HEK293 (cell line): ENCODE results near the gene SZRD1.

ENCODE experiments used
- EGR2 ChIP-seq: fragments of 450-650 bp; formaldehyde crosslinking; IDR thresholded peaks from 2 replicates; pipeline ENCODE4 v1.5.1; 2016; ENCODE audit warnings: low read depth, missing biosample characterization, missing genetic modification characterization
- GLIS1 ChIP-seq: fragments of 450-650 bp; formaldehyde crosslinking; IDR thresholded peaks from 2 replicates; pipeline ENCODE4 v1.5.1; 2016; ENCODE audit warnings: missing biosample characterization, missing genetic modification characterization
- HOXC10 ChIP-seq: sonication (generic); formaldehyde crosslinking; IDR thresholded peaks from 2 replicates; pipeline ENCODE4 v1.8.1; 2023; ENCODE audit warnings: mild to moderate bottlenecking, missing genetic modification reagents
- HOXD13 ChIP-seq: sonication (generic); formaldehyde crosslinking; IDR thresholded peaks from 2 replicates; pipeline ENCODE4 v1.8.0; 2022; ENCODE audit warnings: missing genetic modification reagents, borderline replicate concordance
- KLF16 ChIP-seq: fragments of 450-650 bp; formaldehyde crosslinking; IDR thresholded peaks from 2 replicates; pipeline ENCODE4 v1.5.1; 2017; ENCODE audit warnings: missing biosample characterization, missing genetic modification characterization
- KLF7 ChIP-seq: fragments of 450-650 bp; formaldehyde crosslinking; IDR thresholded peaks from 2 replicates; pipeline ENCODE4 v1.5.1; 2016; ENCODE audit warnings: missing biosample characterization, missing genetic modification characterization, borderline replicate concordance
- MYNN ChIP-seq: fragments of 450-650 bp; formaldehyde crosslinking; IDR thresholded peaks from 2 replicates; pipeline ENCODE4 v1.5.1; 2016; ENCODE audit warnings: missing biosample characterization, missing genetic modification characterization, borderline replicate concordance
- OVOL3 ChIP-seq: fragments of 450-650 bp; formaldehyde crosslinking; IDR thresholded peaks from 2 replicates; pipeline ENCODE4 v1.5.1; 2016; ENCODE audit warnings: missing biosample characterization, missing genetic modification characterization
- PRDM1 ChIP-seq: fragments of 450-650 bp; formaldehyde crosslinking; IDR thresholded peaks from 2 replicates; pipeline ENCODE4; 2016; ENCODE audit warnings: missing biosample characterization, missing genetic modification characterization
- SP2 ChIP-seq: fragments of 450-650 bp; formaldehyde crosslinking; IDR thresholded peaks from 2 replicates; pipeline ENCODE4 v1.5.1; 2016; ENCODE audit warnings: missing biosample characterization, missing genetic modification characterization
- SP7 ChIP-seq: fragments of 450-650 bp; formaldehyde crosslinking; IDR thresholded peaks from 2 replicates; pipeline ENCODE4 v1.5.1; 2016; ENCODE audit warnings: missing biosample characterization, missing genetic modification characterization
- TCF7L2 ChIP-seq: IDR thresholded peaks from 2 replicates; pipeline ENCODE4 v1.6.1; 2011; ENCODE audit warnings: low read depth, mild to moderate bottlenecking, inconsistent platforms, low read length, moderate library complexity, borderline replicate concordance
- ZBTB1 ChIP-seq: fragments of 450-650 bp; formaldehyde crosslinking; IDR thresholded peaks from 2 replicates; pipeline ENCODE4 v1.5.1; 2016; ENCODE audit warnings: missing biosample characterization, missing genetic modification characterization
- ZEB2 ChIP-seq: fragments of 450-650 bp; formaldehyde crosslinking; IDR thresholded peaks from 2 replicates; pipeline ENCODE4 v1.5.1; 2016; ENCODE audit warnings: missing biosample characterization, missing genetic modification characterization
- ZFP3 ChIP-seq: fragments of 450-650 bp; formaldehyde crosslinking; IDR thresholded peaks from 2 replicates; pipeline ENCODE4 v1.5.1; 2016; ENCODE audit warnings: low read depth, missing biosample characterization, missing genetic modification characterization
- ZIC2 ChIP-seq: fragments of 450-650 bp; formaldehyde crosslinking; IDR thresholded peaks from 2 replicates; pipeline ENCODE4 v1.5.1; 2016; ENCODE audit warnings: missing biosample characterization, missing genetic modification characterization
- ZNF10 ChIP-seq: fragments of 450-650 bp; formaldehyde crosslinking; IDR thresholded peaks from 2 replicates; pipeline ENCODE4 v1.5.1; 2017; ENCODE audit warnings: missing biosample characterization, missing genetic modification characterization
- ZNF155 ChIP-seq: fragments of 450-650 bp; formaldehyde crosslinking; IDR thresholded peaks from 2 replicates; pipeline ENCODE4 v1.5.1; 2016; ENCODE audit warnings: missing biosample characterization, missing genetic modification characterization
- ZNF16 ChIP-seq: fragments of 450-650 bp; formaldehyde crosslinking; IDR thresholded peaks from 2 replicates; pipeline ENCODE4 v1.5.1; 2016; ENCODE audit warnings: low read depth, missing biosample characterization, missing genetic modification characterization
- ZNF174 ChIP-seq: fragments of 450-650 bp; formaldehyde crosslinking; IDR thresholded peaks from 2 replicates; pipeline ENCODE4 v1.5.0; 2017; ENCODE audit warnings: missing biosample characterization, mild to moderate bottlenecking, missing genetic modification characterization
- ZNF266 ChIP-seq: fragments of 450-650 bp; formaldehyde crosslinking; IDR thresholded peaks from 2 replicates; pipeline ENCODE4 v1.5.1; 2016; ENCODE audit warnings: missing biosample characterization, missing genetic modification characterization, low read depth
- ZNF341 ChIP-seq: fragments of 450-650 bp; formaldehyde crosslinking; IDR thresholded peaks from 2 replicates; pipeline ENCODE4; 2016; ENCODE audit warnings: low read depth, missing biosample characterization, missing genetic modification characterization
- ZNF391 ChIP-seq: fragments of 450-650 bp; formaldehyde crosslinking; IDR thresholded peaks from 2 replicates; pipeline ENCODE4 v1.5.1; 2016; ENCODE audit warnings: low read depth, missing biosample characterization, missing genetic modification characterization, borderline replicate concordance
- ZNF423 ChIP-seq: fragments of 450-650 bp; formaldehyde crosslinking; IDR thresholded peaks from 2 replicates; pipeline ENCODE4 v1.5.1; 2016; ENCODE audit warnings: missing biosample characterization, missing genetic modification characterization
- ZNF510 ChIP-seq: fragments of 450-650 bp; formaldehyde crosslinking; IDR thresholded peaks from 2 replicates; pipeline ENCODE4 v1.5.1; 2018; ENCODE audit warnings: mild to moderate bottlenecking, missing genetic modification characterization, missing biosample characterization; ENCODE audit not compliant: insufficient replicate concordance
- ZNF548 ChIP-seq: fragments of 450-650 bp; formaldehyde crosslinking; IDR thresholded peaks from 2 replicates; pipeline ENCODE4 v1.5.1; 2016; ENCODE audit warnings: missing biosample characterization, missing genetic modification characterization
- ZNF560 ChIP-seq: fragments of 450-650 bp; formaldehyde crosslinking; IDR thresholded peaks from 2 replicates; pipeline ENCODE4 v1.5.1; 2017; ENCODE audit warnings: missing biosample characterization, missing genetic modification characterization, borderline replicate concordance
- ZNF596 ChIP-seq: fragments of 450-650 bp; IDR thresholded peaks from 2 replicates; pipeline ENCODE4 v1.5.0; 2018; ENCODE audit warnings: missing biosample characterization, mild to moderate bottlenecking, missing genetic modification characterization, moderate library complexity
- ZNF629 ChIP-seq: fragments of 450-650 bp; formaldehyde crosslinking; IDR thresholded peaks from 2 replicates; pipeline ENCODE4 v1.5.1; 2017; ENCODE audit warnings: missing biosample characterization, missing genetic modification characterization
- ZNF660 ChIP-seq: fragments of 450-650 bp; IDR thresholded peaks from 2 replicates; pipeline ENCODE4 v1.5.1; 2018; ENCODE audit warnings: missing biosample characterization, mild to moderate bottlenecking, missing genetic modification characterization
- ZSCAN30 ChIP-seq: fragments of 450-650 bp; IDR thresholded peaks from 2 replicates; pipeline ENCODE4 v1.5.1; 2018; ENCODE audit warnings: missing biosample characterization, mild to moderate bottlenecking, missing genetic modification characterization, moderate library complexity
- TF ChIP-seq, protein P1 (sequence below): fragments of 450-650 bp; formaldehyde crosslinking; IDR thresholded peaks from 2 replicates; pipeline ENCODE4 v1.5.1; 2016; ENCODE audit warnings: missing biosample characterization, missing genetic modification characterization
- TF ChIP-seq, protein P2 (sequence below): fragments of 450-650 bp; formaldehyde crosslinking; optimal IDR thresholded peaks from 2 replicates; pipeline ENCODE3; 2016; ENCODE audit warnings: missing biosample characterization, mild to moderate bottlenecking, missing genetic modification characterization
- TF ChIP-seq, protein P3 (sequence below): fragments of 450-650 bp; formaldehyde crosslinking; IDR thresholded peaks from 2 replicates; pipeline ENCODE4 v1.5.0; 2017; ENCODE audit warnings: missing biosample characterization, missing genetic modification characterization, borderline replicate concordance
- TF ChIP-seq, protein P4 (sequence below): fragments of 450-650 bp; formaldehyde crosslinking; IDR thresholded peaks from 2 replicates; pipeline ENCODE4 v1.5.1; 2016; ENCODE audit warnings: missing biosample characterization, missing genetic modification characterization, borderline replicate concordance

Gene SZRD1

DNA sequence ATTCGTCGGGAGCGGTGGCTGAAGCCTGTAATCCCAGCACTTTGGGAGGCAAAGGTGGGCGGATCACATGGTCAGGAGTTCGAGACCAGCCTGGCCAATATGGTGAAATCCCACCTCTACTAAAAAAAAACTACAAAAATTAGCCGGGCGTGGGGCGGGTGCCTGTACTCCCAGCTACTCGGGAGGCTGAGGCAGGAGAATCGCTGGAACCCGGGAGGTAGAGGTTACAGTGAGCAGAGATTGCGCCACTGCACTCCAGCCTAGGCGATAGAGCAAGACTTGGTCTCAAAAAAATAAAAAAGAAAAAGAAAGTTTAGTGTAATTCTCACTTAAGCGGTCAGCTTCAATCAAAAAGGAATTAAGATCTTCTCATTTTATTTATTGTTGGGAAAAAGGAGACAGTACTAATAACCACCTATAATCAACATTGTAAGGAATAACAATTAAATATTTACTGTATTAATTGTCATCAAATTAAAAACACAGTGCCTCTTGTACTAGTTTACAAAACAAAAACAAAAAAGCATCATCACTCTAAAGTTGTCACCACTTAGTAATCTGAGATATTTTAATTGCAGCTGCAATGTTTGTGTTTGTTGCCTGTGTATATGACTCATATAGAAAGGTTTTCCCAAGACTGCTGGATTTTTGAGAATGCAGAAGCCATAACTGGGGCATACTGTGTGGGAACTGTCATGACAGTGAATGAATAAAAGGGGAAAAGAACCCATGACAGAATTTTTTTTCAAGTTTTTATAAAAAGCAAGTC lies 18.4 kb upstream of the SZRD1 start (continued):
- TF ChIP-seq, protein P1, sequence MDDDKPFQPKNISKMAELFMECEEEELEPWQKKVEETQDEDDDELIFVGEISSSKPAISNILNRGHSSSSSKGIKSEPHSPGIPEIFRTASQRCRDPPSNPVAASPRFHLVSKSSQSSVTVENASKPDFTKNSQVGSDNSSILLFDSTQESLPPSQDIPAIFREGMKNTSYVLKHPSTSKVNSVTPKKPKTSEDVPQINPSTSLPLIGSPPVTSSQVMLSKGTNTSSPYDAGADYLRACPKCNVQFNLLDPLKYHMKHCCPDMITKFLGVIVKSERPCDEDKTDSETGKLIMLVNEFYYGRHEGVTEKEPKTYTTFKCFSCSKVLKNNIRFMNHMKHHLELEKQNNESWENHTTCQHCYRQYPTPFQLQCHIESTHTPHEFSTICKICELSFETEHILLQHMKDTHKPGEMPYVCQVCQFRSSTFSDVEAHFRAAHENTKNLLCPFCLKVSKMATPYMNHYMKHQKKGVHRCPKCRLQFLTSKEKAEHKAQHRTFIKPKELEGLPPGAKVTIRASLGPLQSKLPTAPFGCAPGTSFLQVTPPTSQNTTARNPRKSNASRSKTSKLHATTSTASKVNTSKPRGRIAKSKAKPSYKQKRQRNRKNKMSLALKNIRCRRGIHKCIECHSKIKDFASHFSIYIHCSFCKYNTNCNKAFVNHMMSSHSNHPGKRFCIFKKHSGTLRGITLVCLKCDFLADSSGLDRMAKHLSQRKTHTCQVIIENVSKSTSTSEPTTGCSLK = no peak
- TF ChIP-seq HOXD13 (CRISPR knock-in tag) (no peak), ZNF174 (tag by site-specific recombination) (no peak), GLIS1 (tag by site-specific recombination) (no peak), EGR2 (tag by site-specific recombination) (no peak), ZFP3 (tag by site-specific recombination) (no peak), ZNF560 (tag by site-specific recombination) (no peak), ZNF341 (tag by site-specific recombination) (no peak), ZNF10 (tag by site-specific recombination) (no peak), PRDM1 (tag by site-specific recombination) (peak; percentile 52; the same call in 1 of the 2 replicates), ZBTB1 (tag by site-specific recombination) (no peak), SP2 (tag by site-specific recombination) (no peak), ZIC2 (no peak), ZNF548 (tag by site-specific recombination) (no peak), SP7 (tag by site-specific recombination) (peak; percentile 88), ZNF155 (no peak), ZNF423 (no peak), ZNF510 (tag by site-specific recombination) (no peak), KLF7 (no peak), ZNF16 (no peak), ZNF391 (peak; percentile 72; the same call in 1 of the 2 replicates), TCF7L2 (no peak), ZNF266 (tag by site-specific recombination) (no peak), MYNN (tag by site-specific recombination) (no peak), ZNF629 (tag by site-specific recombination) (peak; percentile 90), ZNF596 (tag by site-specific recombination) (no peak), ZSCAN30 (tag by site-specific recombination) (no peak), ZEB2 (tag by site-specific recombination) (peak; percentile 89), KLF16 (tag by site-specific recombination) (no peak), OVOL3 (no peak), ZNF660 (tag by site-specific recombination) (peak; percentile 50), HOXC10 (CRISPR knock-in tag) (no peak)
- TF ChIP-seq, protein P2, sequence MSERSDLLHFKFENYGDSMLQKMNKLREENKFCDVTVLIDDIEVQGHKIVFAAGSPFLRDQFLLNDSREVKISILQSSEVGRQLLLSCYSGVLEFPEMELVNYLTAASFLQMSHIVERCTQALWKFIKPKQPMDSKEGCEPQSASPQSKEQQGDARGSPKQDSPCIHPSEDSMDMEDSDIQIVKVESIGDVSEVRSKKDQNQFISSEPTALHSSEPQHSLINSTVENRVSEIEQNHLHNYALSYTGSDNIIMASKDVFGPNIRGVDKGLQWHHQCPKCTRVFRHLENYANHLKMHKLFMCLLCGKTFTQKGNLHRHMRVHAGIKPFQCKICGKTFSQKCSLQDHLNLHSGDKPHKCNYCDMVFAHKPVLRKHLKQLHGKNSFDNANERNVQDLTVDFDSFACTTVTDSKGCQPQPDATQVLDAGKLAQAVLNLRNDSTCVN (tag by site-specific recombination) = no peak
- TF ChIP-seq, protein P3, sequence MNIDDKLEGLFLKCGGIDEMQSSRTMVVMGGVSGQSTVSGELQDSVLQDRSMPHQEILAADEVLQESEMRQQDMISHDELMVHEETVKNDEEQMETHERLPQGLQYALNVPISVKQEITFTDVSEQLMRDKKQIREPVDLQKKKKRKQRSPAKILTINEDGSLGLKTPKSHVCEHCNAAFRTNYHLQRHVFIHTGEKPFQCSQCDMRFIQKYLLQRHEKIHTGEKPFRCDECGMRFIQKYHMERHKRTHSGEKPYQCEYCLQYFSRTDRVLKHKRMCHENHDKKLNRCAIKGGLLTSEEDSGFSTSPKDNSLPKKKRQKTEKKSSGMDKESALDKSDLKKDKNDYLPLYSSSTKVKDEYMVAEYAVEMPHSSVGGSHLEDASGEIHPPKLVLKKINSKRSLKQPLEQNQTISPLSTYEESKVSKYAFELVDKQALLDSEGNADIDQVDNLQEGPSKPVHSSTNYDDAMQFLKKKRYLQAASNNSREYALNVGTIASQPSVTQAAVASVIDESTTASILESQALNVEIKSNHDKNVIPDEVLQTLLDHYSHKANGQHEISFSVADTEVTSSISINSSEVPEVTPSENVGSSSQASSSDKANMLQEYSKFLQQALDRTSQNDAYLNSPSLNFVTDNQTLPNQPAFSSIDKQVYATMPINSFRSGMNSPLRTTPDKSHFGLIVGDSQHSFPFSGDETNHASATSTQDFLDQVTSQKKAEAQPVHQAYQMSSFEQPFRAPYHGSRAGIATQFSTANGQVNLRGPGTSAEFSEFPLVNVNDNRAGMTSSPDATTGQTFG (tag by site-specific recombination) = no peak
- TF ChIP-seq, protein P4, sequence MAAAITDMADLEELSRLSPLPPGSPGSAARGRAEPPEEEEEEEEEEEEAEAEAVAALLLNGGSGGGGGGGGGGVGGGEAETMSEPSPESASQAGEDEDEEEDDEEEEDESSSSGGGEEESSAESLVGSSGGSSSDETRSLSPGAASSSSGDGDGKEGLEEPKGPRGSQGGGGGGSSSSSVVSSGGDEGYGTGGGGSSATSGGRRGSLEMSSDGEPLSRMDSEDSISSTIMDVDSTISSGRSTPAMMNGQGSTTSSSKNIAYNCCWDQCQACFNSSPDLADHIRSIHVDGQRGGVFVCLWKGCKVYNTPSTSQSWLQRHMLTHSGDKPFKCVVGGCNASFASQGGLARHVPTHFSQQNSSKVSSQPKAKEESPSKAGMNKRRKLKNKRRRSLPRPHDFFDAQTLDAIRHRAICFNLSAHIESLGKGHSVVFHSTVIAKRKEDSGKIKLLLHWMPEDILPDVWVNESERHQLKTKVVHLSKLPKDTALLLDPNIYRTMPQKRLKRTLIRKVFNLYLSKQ (tag by site-specific recombination) = no peak
